Osteocyte (in vitro differentiated cells): Measurements from ENCODE around the gene KCTD5. TPM values are rescaled to one million over a fixed set of nuclear protein-coding genes. Genes with fewer than 3 reads are reported as not detected.
A peak's percentile ranks its signal among the peaks of the same experiment; 100 is the strongest.

ENCODE experiments used
- DNase-seq: peaks from one replicate; pipeline ENCODE4 v3.0.0; 2021; ENCODE audit warnings: mixed read lengths; ENCODE audit not compliant: unreplicated experiment; ENCODE audit errors: extremely low spot score
- H3K27ac Mint-ChIP-seq: one replicate; pipeline ENCODE4 v1.8.0; 2021; ENCODE audit warnings: mild to moderate bottlenecking, mixed read lengths; ENCODE audit not compliant: unreplicated experiment
- H3K27me3 Mint-ChIP-seq: one replicate; pipeline ENCODE4 v1.8.0; 2021; ENCODE audit warnings: mixed read lengths; ENCODE audit not compliant: unreplicated experiment
- H3K36me3 Mint-ChIP-seq: one replicate; pipeline ENCODE4 v1.8.0; 2021; ENCODE audit warnings: mixed read lengths; ENCODE audit not compliant: unreplicated experiment
- H3K4me1 Mint-ChIP-seq: one replicate; pipeline ENCODE4 v1.8.0; 2021; ENCODE audit warnings: mixed read lengths; ENCODE audit not compliant: unreplicated experiment
- H3K4me3 Mint-ChIP-seq: one replicate; pipeline ENCODE4 v1.8.0; 2021; ENCODE audit warnings: mild to moderate bottlenecking, moderate library complexity, mixed read lengths; ENCODE audit not compliant: unreplicated experiment
- H3K9me3 Mint-ChIP-seq: one replicate; pipeline ENCODE4 v1.8.0; 2021; ENCODE audit warnings: mixed read lengths; ENCODE audit not compliant: unreplicated experiment
- total RNA-seq: library from RNA; stranded (reverse); gene quantifications from 2 replicates; pipeline ENCODE4 v1.2.1, GENCODE V29; 2021
- TF ChIP-seq, protein P1 (sequence below): fragments of 200-600 bp; sonication (generic); IDR thresholded peaks from 2 replicates; pipeline ENCODE4 v1.5.0; 2021; ENCODE audit warnings: antibody characterized with exemption, mild to moderate bottlenecking, moderate library complexity

The KCTD5 gene
- total RNA-seq, 1 donor from 2014 or later: 28.0 TPM

DNA sequence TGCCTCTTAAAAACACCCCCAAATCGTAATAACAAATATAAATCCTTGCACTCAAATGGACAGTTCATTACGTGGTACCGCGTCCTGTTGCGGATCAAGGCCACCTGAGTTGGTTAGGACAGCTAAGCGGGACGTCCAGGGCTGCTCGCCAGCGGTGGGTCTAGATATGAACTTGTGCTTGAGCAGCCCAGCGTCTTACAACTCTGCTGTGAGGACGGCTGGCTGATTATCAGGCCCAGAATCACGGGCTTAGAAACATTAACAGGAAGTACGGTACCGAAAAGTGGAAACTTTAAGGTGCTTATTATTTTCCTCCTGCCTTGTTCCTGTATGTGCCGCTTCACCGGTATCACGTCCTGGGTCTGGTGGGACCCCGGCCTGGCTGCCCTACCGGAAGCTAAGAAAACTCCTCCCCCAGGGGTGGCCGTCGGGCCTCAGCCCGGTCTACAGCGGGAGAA lies 69.3 kb downstream of the KCTD5 start:
- TF ChIP-seq, protein P1, sequence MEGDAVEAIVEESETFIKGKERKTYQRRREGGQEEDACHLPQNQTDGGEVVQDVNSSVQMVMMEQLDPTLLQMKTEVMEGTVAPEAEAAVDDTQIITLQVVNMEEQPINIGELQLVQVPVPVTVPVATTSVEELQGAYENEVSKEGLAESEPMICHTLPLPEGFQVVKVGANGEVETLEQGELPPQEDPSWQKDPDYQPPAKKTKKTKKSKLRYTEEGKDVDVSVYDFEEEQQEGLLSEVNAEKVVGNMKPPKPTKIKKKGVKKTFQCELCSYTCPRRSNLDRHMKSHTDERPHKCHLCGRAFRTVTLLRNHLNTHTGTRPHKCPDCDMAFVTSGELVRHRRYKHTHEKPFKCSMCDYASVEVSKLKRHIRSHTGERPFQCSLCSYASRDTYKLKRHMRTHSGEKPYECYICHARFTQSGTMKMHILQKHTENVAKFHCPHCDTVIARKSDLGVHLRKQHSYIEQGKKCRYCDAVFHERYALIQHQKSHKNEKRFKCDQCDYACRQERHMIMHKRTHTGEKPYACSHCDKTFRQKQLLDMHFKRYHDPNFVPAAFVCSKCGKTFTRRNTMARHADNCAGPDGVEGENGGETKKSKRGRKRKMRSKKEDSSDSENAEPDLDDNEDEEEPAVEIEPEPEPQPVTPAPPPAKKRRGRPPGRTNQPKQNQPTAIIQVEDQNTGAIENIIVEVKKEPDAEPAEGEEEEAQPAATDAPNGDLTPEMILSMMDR: no peak
- no peak for DNase-seq
- H3K4me1 Mint-ChIP-seq: peaks cover 40% of the 10 kb centered on the region
- peak overlapping the region; percentile 87 for H3K4me3 Mint-ChIP-seq
- peak overlapping the region; percentile 100 for H3K27ac Mint-ChIP-seq
- no peaks in the 10 kb centered on the region for H3K9me3 Mint-ChIP-seq
- peaks cover 7% of the 10 kb centered on the region for H3K36me3 Mint-ChIP-seq
- no peaks in the 10 kb centered on the region for H3K27me3 Mint-ChIP-seq

DNA sequence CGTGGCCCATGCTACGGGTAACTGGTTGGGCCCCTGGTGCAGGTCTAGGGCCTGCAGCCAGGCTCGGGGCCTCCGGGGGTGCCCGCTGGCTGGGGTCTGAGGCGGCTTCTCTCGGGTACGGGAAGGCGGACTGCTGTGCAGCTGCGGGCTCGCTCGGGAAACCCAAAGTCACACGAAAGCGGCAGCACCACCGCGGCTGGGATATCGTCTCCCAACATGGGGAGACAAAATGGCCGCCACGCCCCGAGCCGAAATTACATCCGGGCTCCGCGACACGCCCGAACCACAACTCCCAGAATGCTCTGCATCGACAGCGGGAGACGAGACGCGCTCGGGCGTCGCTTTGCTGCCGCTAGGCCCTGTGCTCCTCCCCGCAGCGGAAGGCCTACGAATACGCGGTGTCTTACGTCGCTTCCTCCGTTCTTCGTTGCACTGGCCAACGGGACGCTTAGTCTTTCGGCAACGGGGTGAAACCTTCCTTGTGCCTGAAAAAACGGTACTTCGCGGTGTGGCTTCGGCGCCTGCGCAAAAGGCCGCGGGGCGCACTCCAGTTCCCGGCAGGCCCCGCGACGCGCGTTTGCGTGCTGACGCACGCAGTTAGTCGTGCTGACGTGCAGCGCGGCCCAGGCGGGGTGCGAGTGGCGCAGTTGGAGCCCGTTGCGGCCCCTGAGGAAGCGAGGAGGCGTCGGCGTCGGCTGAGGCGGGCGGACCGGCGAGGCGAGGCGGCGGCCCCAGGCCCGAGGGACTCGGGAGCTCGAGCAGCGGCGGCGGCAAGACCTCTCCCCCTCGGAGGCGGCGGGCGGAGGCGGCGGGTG lies 69.9 kb downstream of the KCTD5 start, which contains the start of gene SRRM2:
TSS of gene SRRM2 (plus strand) at position 604 of the 815 bp plus-strand sequence. CDS start 3,727 bp downstream, outside the sequence.
- peak within 1 kb of the TSS; percentile 87 for H3K4me3 Mint-ChIP-seq

DNA sequence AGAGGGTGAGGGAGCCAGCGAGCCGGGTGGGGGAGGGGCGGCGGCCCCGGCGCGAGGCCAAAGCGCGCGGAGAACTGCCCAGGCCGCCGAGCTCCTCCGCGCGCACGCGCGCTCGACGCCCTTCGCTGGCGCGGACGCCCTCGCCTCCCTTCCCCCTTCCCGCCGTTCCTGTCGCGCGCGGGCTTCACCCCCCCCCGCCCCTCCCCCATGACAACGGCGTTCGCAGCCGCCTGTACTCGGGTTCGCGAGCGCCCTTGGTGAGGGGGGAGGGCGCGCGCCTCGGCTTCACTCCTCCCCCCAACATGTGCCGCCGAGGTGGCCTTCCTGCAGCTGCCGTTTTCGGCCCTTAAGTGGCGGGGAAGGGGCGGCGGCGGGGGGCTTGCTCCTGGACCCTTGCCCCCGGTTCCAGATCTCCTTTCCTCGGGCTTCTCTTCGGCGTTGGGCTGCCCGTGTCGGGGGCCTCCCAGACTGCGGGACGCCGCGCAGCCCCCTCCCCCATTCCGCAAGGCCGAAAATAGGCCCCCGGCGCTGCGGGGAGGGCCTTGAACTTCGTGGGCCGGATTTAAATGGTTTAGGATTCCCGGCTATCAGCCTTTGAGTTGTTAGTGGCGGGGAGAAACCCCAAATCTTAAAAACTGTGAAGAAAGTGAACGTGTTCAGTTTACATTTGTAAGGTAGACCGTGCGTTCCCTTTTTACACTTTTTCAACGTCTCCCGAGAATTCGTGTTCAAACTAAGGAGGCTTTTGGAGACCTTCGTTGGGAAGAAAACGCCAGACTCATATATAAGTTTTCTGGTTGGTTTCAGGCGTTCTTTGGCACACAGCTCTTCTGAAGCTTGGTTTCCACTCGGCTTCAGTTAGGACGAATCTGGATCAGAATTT lies 70.8 kb downstream of the KCTD5 start:
- peak overlapping the region; percentile 87 for H3K4me3 Mint-ChIP-seq
- H3K4me1 Mint-ChIP-seq: peaks cover 49% of the 10 kb centered on the region
- H3K9me3 Mint-ChIP-seq: no peaks in the 10 kb centered on the region

More for the DNA sequence above, 69.9 kb downstream of the KCTD5 start, which contains the start of gene SRRM2:
- Mint-ChIP-seq H3K27me3 (no peaks in the 10 kb centered on the region), H3K27ac (peak within 1 kb of the TSS; percentile 100), H3K9me3 (no peaks in the 10 kb centered on the region), H3K4me1 (peaks cover 46% of the 10 kb centered on the region), H3K36me3 (peaks cover 8% of the 10 kb centered on the region)
- DNase-seq: peak; percentile 98
- TF ChIP-seq, protein P1: no peak

DNA sequence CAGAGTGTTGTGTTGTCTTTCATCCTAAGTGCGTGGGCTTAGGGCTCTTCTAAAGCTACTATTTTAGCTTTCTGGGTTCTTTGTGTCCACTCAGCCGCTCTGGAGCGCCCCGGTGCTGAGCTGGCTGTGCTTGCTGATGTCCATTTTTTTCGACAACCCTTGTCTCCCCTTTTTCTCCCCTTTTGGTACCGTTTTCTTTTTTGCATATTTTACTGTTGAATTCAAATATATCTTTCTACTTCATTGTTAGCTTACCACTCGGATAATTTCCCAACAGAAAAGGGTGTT lies 71.4 kb downstream of the KCTD5 start:
- TF ChIP-seq, protein P1: no peak
- H3K27ac Mint-ChIP-seq: peak overlapping the region; percentile 86
- no peaks in the 10 kb centered on the region for H3K9me3 Mint-ChIP-seq
- H3K4me1 Mint-ChIP-seq: peaks cover 49% of the 10 kb centered on the region
- no peaks in the 10 kb centered on the region for H3K27me3 Mint-ChIP-seq
- DNase-seq: no peak
- peaks cover 20% of the 10 kb centered on the region for H3K36me3 Mint-ChIP-seq
- peak overlapping the region; percentile 87 for H3K4me3 Mint-ChIP-seq

More for the DNA sequence above, 70.8 kb downstream of the KCTD5 start:
- TF ChIP-seq, protein P1: no peak
- DNase-seq: no peak
- Mint-ChIP-seq H3K36me3 (peaks cover 15% of the 10 kb centered on the region), H3K27me3 (no peaks in the 10 kb centered on the region), H3K27ac (peak overlapping the region; percentile 100)
